ENCODE data around the gene STAMBPL1.
"Not testable (repeated sequence)": the region's sequence is repeated elsewhere in the genome, so short reads cannot be mapped to it uniquely, and the experiment has no call there.

STAMBPL1 gene

DNA sequence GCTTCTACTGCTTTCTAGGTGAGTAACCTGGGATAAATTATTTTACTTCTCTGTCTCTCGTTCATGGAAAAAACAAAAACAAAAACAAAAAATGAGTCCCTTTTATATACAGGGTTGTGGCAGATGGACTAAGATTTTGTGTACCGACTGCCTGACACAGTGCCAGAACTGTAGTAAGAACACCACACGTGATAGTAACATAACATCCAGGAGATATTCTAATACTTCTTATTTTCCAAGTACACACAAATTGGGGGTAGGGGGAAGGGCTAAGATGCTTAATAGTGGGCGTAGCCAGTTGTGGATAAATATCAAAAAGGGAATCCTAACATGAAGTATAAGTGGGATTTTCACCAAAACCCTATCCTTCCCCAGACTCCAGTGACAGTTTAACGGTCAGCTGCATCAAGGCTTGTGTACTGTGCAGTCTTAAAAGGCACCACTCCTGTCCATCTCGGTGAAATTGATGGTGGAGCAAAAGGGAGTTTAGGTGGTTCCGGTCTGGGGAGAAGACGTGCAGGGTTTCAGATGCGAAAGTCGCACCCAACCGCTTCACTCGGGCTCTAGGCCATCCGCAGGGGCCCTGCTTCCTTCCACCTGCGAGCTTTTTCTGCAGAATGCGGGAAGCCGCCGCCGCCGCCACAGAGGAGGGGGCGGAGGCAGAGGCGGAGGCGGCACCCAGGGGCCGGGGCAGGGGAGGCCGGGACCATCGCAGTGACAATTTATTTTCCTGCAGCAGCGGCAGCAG is at the start of gene STAMBPL1:
STAMBPL1 (plus strand) TSS at position 712 of the 748 bp plus-strand sequence. CDS start 21,464 bp downstream, outside the sequence.
- DNase-seq (ENCODE audit: low read depth): no peak

DNA sequence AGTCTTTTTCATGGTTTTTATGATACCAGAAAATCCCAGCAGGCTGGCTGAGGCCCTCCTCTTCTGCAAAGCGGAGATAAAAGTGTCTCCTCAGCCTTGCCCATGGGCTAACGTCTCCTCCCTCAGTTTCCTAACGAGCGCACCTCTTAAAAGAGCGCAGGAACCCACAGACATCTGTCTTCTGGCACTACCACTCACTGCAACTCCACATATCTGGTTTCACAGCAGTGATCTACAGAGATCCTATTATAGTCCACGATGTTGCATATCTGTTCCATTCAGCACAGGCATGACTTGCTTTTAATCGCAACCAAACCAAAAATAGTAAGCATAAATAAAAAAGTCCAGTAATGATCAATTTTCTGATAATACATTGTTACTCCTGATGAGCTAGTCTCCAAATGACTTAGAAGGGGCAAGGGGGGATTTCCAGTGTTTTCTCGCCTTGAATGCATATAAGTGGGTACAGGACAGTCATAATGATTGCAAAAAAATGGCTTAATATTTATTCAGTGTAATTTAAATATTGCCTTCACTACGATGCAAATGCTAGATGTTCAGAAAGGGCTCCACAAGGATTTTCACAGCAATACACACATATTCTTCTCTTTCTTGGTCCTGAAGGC is 49.3 kb upstream of the STAMBPL1 start:
- DNase-seq (ENCODE audit: low read depth): no peak

DNA sequence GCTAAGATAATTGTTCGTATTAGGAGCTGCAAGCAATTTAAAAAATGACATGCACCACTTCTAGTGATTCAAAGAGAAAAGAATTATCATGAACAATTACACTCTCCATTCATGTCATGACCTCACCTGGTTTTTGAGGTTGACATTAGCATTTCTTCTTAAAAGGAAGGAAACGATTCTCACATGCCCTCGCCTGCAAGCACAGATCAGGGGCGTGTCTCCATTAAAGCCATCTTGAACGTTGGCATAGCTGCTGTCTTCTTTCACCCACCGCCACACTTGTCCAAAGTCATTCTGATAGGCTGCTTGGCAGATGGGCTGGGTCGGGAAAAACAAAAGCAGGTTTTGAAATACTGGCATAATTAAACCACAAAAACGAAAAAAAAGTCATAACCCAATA is 48.3 kb upstream of the STAMBPL1 start:
- DNase-seq (ENCODE audit: low read depth): no peak

DNA sequence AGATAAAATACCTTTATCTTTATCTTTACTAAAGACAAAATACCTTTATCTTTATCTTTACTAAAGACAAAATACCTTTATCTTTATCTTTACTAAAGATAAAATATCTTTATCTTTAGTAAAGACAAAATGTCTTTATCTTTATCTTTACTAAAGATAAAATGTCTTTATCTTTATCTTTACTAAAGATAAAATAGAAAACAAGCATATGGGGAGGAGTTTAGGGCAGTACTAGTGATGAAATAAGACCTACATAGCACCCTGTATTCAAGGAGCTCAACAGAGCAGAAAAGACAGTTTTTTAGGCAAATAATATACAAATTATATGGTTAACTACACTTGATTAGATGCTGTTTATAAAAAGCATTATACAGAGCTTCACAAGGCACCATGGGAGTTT is 47.7 kb upstream of the STAMBPL1 start:
- DNase-seq (ENCODE audit: low read depth): no peak

DNA sequence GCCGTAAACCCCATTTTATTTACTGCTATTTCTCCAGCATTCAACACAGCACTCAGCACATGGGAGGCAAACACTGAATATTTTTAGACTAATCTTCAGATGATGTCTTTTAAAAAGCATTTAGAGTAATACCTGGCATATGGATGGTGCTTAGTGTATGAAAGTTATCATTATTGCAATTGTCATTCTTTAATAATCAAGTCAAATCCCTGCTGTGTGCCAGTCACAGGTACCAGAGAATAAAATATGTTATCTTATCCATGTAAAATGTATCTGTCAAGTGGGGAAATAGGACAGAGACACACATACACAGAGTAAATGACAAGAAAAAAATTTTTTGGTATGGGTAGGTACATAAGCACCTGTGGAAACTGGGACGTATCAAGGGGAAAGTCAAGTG is 46.9 kb upstream of the STAMBPL1 start:
- no peak for DNase-seq (ENCODE audit: low read depth)

DNA sequence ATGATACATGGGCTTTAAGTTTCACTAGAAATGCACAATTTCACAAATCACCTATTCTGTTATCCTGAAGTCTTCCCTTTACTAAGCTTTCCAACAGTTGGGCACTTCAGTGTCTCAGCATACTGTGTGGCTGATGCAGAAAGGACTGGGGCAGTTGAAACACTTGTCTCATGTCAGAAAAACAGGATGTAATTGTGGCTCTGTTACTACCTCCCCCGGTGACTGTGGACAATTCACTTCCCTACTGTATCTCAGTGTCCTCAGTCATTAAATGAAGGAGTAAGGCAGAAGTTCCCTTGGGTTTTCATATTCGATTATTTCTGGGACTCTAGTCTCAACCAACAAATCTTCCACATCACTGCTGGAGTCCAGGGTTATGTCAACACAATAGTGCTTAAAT is 46.3 kb upstream of the STAMBPL1 start:
- DNase-seq (ENCODE audit: low read depth): no peak

DNA sequence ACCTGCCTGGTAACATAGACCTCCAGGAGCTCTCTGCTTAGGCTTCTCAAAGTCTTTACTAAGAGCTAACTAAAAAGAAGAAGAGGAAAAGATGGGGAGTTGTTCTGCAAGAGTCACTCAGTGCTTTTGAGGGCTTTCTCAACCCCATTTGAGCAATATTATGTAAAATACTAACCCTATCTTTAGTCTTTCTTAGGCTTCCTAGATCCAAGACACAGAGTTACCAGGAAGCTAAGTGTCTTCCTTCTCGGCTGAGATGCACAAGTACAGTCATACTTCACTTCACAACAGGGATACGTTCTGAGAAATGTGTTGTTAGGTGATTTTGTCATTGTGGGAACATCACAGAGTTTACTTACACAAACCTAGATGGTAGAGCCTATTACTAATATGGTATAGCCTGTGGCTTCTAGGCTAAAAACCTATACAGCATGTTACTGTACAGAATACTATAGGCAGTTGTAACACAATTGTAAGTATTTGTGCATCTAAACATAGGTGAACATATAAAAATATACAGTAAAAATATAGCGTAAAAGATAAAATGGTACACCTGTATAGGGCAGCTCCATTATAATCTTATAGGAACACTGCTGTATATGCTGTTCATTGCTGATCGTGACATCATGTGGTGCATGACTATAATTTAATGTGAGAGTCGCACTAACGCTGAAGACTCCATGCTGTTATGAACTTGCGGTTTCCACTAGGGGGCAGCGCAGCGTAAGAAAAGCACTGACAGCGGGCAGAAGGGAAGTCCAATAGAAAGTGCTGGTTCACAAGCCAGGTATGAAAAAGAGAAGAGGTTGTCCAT is 44.7 kb upstream of the STAMBPL1 start:
- peak; percentile 61 for DNase-seq (ENCODE audit: low read depth)

DNA sequence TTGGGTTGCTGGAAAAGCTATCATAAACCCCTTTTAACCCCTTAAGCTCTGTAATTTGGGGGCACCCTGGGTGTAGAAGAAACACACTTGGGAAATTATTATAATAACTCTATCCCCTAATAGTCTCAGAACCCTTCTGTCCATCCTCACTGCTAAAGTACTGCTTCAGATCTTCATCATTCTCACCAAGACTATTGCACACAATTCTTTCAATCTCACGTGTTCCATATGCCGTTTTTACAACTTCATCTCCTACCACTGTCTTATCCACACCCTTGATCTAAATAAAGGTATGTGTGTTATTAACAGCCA is 44.2 kb upstream of the STAMBPL1 start:
- DNase-seq (ENCODE audit: low read depth): no peak

DNA sequence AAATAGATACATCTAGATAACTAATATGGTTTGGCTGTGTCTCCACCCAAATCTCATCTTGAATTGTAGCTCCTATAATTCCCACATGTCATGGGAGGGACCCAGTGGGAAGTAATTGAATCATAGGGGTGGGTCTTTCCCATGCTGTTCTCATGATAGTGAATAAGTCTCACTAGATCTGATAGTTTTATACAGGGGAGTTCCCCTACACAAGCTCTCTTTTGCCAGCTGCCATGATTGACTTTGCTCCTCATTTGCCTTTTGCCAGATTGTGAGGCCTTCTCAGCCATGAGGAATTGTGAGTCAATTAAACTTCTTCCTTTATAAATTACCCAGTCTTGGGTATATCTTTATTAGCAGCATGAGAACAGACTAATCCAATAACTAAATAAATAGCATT is 42.4 kb upstream of the STAMBPL1 start:
- not testable (repeated sequence) for DNase-seq (ENCODE audit: low read depth)

DNA sequence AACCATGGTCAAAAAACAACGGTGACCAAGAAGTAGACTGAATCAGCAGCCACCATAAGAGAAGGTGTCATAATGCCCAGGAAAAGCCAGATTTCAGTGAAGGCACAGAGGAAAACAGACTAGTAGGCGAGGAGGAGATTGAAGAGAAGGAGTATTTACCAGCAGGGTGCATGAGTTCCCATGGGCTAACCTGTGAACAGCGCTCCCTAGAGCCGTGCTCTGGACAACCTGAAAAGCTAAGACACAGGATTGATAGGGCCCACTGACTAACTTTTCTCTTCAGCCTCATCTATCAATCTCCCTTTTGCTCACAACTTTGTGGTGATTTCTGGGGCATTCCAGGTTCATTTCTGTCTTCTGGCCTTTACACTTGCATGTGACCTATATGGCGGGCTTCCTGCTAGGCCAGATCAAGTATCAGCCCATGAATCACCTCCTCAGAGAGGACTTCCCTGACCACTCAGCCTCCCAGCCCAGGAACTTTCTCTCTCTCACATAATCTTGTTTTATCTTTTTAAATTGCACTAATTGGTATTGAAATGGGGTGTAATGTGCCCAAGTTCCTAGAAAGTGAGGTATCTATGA is 41.2 kb upstream of the STAMBPL1 start:
- DNase-seq (ENCODE audit: low read depth): no peak

DNA sequence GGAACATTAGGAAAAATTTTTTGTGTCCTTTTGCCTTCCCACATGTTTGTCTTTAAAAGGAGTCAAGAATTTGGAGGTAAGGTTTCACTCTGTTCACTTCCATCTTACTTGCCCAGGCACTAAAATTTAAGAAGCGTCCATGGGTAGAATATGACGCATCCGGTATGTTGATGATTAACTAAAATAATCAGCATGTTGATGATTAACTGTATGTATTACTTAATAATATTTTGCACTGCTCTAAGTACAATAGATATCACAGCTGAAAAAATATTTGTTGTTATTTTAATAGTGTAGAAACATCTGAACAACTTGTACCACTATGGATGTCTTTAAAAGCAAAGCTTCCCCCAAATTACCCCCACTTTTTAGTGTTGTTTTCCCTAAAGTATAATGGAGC is 39.9 kb upstream of the STAMBPL1 start:
- DNase-seq (ENCODE audit: low read depth): no peak

DNA sequence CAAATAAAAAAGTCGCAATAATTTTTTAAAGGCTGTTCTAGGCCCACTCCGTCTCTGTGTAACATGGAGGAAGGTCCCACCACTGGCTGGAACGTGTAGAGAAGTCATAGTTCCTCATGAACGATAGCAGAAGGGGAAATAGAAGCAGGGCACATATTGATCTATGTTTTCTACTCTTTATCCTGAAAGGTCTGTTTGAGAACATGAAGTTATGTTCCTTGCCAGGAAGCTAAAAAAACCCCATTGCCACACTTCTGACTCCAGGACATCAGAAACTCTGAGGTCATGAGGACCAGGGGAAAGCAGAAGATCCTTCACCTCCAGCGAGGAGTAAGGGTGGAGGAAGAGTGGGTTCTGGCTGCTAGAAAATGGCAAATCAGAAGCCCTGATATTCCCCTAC is 39.2 kb upstream of the STAMBPL1 start:
- DNase-seq (ENCODE audit: low read depth): no peak

DNA sequence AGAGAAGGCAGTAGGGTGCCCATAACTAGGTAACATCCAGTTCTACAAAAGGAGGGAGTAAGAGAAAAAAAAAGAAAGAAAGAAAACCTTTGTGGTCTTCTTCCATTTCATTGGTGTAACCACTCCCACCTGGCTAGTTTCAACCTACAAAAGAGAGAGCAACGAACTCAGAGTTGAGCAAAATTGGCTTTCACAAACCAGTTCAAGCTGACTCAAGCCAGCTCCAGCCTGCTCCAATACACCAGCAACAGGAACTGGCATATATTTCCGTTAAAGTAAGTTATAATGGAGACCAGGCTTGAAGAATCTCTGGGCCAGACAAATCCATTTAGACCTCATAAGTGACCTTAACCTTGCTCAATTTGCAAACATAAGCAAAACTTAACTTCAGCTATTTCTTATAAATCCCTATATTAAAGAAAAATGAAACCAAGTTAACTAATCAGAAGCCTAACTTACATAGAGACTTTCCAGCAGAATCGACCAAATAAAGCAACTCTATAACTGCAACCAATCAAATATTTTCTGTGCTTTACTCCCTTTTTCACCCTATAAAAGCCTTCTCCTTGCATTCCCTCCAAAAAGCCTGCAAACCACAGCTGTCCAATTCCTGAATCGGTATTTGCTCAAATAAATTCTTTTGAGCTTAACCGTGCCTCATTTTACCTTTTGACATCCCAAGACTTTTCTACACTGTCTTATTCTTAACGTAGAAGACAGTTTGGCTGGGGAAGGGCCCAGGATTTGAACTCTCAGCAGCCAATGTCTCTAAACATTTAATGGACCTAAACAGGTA is 38.5 kb upstream of the STAMBPL1 start:
- no peak for DNase-seq (ENCODE audit: low read depth)

DNA sequence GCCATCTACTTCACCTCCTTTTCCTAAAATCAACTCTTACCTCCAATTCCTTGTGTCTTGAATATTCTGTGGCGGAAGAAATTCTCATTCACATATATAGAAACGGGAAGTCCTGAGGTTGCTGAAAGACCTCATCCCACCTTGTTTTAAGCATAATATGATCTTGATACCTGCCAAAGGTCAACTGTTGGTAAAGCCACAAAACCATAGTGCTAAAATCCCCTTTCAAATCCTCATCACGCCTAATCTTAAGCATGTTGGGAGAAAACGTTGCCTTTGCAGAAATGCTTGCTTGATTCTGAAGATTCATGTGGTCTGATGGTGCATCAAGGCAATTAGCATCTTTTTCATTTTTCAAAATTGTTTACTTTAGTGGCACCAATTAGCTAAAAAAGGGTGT is 36.9 kb upstream of the STAMBPL1 start:
- no peak for DNase-seq (ENCODE audit: low read depth)

DNA sequence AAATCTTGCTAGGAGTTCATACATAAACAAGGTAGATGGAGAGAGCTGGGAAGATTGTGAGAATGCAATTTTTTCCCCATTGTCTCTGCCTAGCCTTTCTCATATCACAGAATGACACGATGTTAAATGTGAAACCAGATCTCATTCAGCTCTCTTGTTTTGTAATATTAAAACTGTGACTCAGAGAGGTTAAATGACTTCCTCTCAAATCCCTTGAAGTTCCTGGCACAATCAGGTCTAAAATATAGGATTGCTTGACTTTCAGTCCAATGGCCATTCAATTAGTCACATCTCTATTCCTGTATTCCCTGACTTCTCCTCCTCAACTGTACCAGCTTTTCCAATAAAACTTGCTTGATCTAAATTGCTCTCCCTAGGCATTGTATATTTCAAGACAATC is 31.5 kb upstream of the STAMBPL1 start:
- peak; percentile 58 for DNase-seq (ENCODE audit: low read depth)

DNA sequence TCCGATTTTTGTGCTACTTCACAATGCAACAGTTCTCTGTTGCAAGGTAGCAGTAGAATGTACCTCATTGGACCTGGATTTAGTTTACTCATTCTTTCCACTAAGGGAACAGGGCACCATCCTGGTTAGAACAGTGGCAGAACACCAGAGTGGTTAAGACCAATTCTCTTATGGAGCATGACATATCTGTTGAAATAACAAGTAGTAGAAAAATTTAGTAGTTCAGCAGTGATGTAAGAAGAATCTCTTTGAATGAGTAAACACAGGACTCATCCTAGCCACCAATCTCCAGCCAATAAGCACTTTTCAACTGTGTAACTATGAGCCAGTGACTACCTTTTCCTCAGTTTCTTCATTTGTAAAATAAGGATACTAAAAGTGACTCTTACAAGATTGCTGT is 30.8 kb upstream of the STAMBPL1 start:
- no peak for DNase-seq (ENCODE audit: low read depth)

DNA sequence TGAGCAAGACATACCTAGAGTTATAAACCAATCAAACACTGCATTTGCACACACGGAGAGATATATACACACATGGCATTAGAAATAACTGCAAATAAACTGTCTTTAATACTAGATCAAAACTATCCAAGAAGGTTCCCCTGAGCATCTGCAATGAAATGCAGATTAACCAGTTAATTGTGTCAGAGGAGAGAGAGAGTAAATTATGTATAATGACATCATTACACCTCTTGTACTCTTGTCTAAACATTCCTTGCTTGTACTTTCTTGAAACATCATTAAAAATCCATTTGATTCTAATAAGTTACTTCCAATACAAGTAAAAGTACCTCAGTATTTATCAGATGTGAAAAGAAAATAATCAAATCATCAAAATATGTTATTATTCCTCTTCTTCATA is 29.3 kb upstream of the STAMBPL1 start:
- no peak for DNase-seq (ENCODE audit: low read depth)

DNA sequence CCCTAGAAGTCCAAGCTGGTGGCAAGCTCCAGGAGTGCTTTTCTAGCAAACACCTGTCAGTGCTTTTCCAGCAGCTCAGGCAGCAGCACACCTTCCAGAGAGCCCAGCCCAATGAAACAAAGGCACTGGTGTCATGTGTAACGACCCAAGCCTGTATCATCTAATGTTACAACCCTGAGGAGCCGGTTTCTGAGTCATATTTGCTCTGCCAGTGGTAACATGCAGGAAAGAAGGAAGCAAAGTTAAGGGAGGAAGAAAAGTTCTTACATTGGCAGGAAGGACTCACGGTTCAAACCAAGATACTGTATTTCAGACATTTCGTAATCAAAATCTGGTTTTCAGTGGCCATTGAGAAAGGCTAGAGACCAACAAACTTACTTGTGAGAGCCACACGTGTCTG is 28.3 kb upstream of the STAMBPL1 start, which contains the start of gene ANKRD22:
ANKRD22 (minus strand) TSS at position 139 of the 400 bp plus-strand sequence. CDS start 237 bp downstream, outside the sequence.
- peak; percentile 24 for DNase-seq (ENCODE audit: low read depth)

DNA sequence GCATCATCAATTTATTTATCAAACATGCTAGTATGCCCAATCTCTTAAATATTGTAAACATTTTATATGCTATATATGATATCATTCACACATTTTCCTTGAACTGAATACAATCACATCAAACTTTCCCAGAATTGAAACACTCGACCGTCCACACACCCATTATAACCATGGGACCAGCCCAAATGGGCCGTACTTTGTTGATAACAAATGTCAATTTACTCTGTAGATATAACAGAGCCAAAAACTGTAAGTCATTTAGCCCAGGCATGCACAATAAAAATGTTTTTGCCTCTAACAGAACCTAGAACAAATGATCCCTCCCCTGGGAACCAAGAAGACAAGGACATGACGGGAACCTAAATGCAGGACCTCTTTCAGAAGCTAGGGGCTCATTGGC is 27.7 kb upstream of the STAMBPL1 start:
- DNase-seq (ENCODE audit: low read depth): no peak

DNA sequence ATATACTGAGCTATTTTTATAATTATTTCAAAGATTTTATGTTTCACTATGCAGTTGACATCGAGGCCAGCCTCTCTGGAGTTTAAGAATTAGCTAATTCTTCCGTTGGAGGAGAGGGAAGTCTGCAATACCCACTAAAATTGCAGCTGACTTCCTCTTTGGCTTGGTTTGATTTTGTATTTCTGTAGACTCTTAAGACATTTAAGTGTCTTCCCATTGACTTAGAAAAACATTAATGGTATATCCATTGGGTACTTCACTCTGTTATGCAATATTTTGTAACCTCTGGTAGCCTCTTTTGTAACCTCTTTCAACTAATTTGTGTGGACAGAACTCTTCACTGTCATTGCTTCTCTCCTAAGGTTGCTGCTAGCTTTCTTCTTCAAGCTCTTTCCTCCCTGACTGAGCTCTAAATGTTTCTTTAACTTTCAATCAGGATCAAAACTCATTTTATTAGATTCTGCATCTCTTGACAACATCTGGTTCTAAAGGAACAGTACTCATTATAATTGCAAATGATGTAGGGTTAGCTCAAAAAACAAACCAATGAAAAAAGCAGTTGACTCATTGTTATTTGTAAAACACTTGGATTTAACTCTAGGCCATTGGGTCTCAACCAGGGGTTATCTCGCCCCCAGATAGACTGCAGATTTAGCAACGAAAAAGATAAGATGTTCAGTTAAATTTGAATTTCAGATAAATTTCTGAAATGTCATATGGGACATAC is 26.7 kb upstream of the STAMBPL1 start:
- DNase-seq (ENCODE audit: low read depth): no peak

DNA sequence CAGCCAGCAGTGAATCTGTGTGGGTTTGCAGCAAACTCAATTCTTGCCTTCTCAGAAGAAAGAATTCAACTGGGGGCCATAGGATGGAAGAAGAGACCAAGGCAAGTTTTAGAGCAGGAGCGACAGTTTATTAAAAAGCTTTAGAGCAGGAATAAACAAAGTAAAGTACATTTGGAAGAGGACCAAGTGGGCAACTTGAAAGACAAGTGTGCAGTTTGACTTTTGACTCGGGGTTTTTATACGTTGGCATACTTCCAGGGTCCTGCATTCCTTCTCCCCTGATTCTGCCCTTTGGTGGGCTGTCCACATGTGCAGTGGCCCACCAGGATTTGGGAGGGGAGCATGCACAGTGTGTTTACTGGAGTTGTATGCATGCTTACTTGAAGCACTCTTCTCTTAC is 25.4 kb upstream of the STAMBPL1 start:
- DNase-seq (ENCODE audit: low read depth): no peak

Data from non-pigmented ciliary epithelial cell (primary cell).